Liver (tissue), 3 donors: Measurements from ENCODE around the gene DUSP9.
"Not testable (repeated sequence)": the region's sequence is repeated elsewhere in the genome, so short reads cannot be mapped to it uniquely, and the experiment has no call there.

Source experiments
- ATF3 ChIP-seq: IDR thresholded peaks from 2 replicates; pipeline ENCODE4 v1.6.1; 2016; ENCODE audit warnings: antibody characterized with exemption
- CTCF ChIP-seq: fragments of 150-350 bp; IDR thresholded peaks from 2 replicates; pipeline ENCODE4 v1.5.1; 2017; ENCODE audit warnings: improper control_type of control experiment, low read depth, low read length; ENCODE audit not compliant: missing input control
- GABPA ChIP-seq, 2 donors: IDR thresholded peaks in 1 of 2; conservative IDR thresholded peaks in 1 of 2; 2 replicates each; pipeline ENCODE4 v1.6.1; 2016; ENCODE audit warnings: antibody characterized with exemption in 2 of 2, mild to moderate bottlenecking in 1 of 2, moderate library complexity in 1 of 2
- MAX ChIP-seq: IDR thresholded peaks from 2 replicates; pipeline ENCODE4 v1.6.1; 2016; ENCODE audit warnings: antibody characterized with exemption
- RAD21 ChIP-seq, 2 donors: IDR thresholded peaks; 2 replicates each; pipeline ENCODE4 v1.6.1; 2016; ENCODE audit warnings: antibody characterized with exemption in 2 of 2, mild to moderate bottlenecking in 2 of 2
- REST ChIP-seq: IDR thresholded peaks from 2 replicates; pipeline ENCODE4 v1.6.1; 2016; ENCODE audit warnings: antibody characterized with exemption, mild to moderate bottlenecking
- RXRA ChIP-seq, 2 donors: IDR thresholded peaks; 2 replicates each; pipeline ENCODE4 v1.6.1; 2017 to 2018; ENCODE audit warnings: antibody characterized with exemption in 2 of 2, mild to moderate bottlenecking in 1 of 2
- YY1 ChIP-seq: IDR thresholded peaks from 2 replicates; pipeline ENCODE4 v1.6.1; 2016; ENCODE audit warnings: antibody characterized with exemption, mild to moderate bottlenecking
- donor health status: healthy.
- donor health status: healthy.

- not testable (repeated sequence) for TF ChIP-seq CTCF; REST; RAD21 (IDR thresholded peaks at IDR 0.05); ATF3; MAX; RXRA (IDR thresholded peaks at IDR 0.05); GABPA (IDR thresholded peaks at IDR 0.05 in 1 of 2, conservative IDR thresholded peaks at IDR 0.05 in 1 of 2); YY1
Measured at GRCh38 chrX:153696538-153696937, 49.5 kb downstream of the DUSP9 start.
